HCT116 (cell line): ENCODE results near the gene RNGTT. TPM values are rescaled to one million over a fixed set of nuclear protein-coding genes. Genes with fewer than 3 reads are reported as not detected.
"Not testable (repeated sequence)": the region's sequence is repeated elsewhere in the genome, so short reads cannot be mapped to it uniquely, and the experiment has no call there.

Experiments used
- ATAC-seq: fragments of 200-7000 bp; cut with Tn5 transposase; 2 replicates; pipeline ENCODE4 v1.9.1; 2020; ENCODE audit warnings: mild to moderate bottlenecking, moderate library complexity
- BruUV-seq: library from RNA; stranded (reverse); fragments of 400-500 nt; replicated peaks from 2 replicates; lab custom pipeline; 2021; lab: Mats Ljungman, UMichigan
- CTCF ChIA-PET: fragments of 300-600 bp; sonication (Branson Sonifier 250); formaldehyde crosslinking; loops from one replicate; lab custom pipeline; 2021; ENCODE audit warnings: antibody characterized with exemption; lab: Charles Lee
- POLR2A ChIA-PET: fragments of 300-600, 350-600 bp; sonication (Branson Sonifier 250); formaldehyde crosslinking; loops from one replicate; lab custom pipeline; 2021; ENCODE audit warnings: antibody characterized with exemption; lab: Charles Lee
- RAD21 ChIA-PET, 2 experiments: fragments of 300-600 bp; sonication (Branson Sonifier 250); formaldehyde crosslinking; loops; one replicate each; lab custom pipeline; 2023; ENCODE audit warnings: low total read pairs in 2 of 2; ENCODE audit not compliant: uncharacterized antibody in 2 of 2, unreplicated experiment in 2 of 2, low non-redundant PET in 1 of 2; lab: Charles Lee
- DNase-seq: peaks from one replicate; pipeline ENCODE4 v3.0.0-alpha.2; 2010; ENCODE audit warnings: low read depth, low spot score
- H2AFZ ChIP-seq: fragments of 200-600 bp; shearing (Covaris generic), sonication (generic); 2 replicates; pipeline ENCODE4 v1.6.1; 2017; ENCODE audit warnings: low read depth, mixed run types, mixed read lengths, antibody characterized with exemption, low read length; ENCODE audit not compliant: poor library complexity, severe bottlenecking
- H3K27ac ChIP-seq: 2 replicates; pipeline ENCODE4 v1.5.1; 2012; ENCODE audit warnings: low read depth, low read length
- H3K27me3 ChIP-seq: fragments of 200-600 bp; sonication (generic); 2 replicates; pipeline ENCODE4 v1.6.1; 2016; ENCODE audit warnings: mixed run types, low read length, mixed read lengths; ENCODE audit not compliant: insufficient read depth
- H3K36me3 ChIP-seq, 2 experiments: fragments of 200-500 bp in 1 of 2; fragments of 200-600 bp in 1 of 2; sonication (Bioruptor generic) in 1 of 2; sonication (generic) in 1 of 2; 2 replicates each; pipeline versions ENCODE4 v1.5.1 to v1.6.1; 2014 to 2016; ENCODE audit warnings: low read length in 2 of 2, inconsistent platforms in 1 of 2, mixed read lengths in 1 of 2, mixed run types in 1 of 2; ENCODE audit not compliant: insufficient read depth in 2 of 2, control insufficient read depth in 1 of 2
- H3K4me1 ChIP-seq, 2 experiments: fragments of 200-600 bp in 1 of 2; sonication (generic) in 1 of 2; 2 replicates each; pipeline versions ENCODE4 v1.5.1 to v1.6.1; 2012 to 2017; ENCODE audit warnings: low read length in 2 of 2, inconsistent platforms in 1 of 2, mild to moderate bottlenecking in 1 of 2, mixed read lengths in 1 of 2, mixed run types in 1 of 2, moderate library complexity in 1 of 2; ENCODE audit not compliant: insufficient read depth in 2 of 2, control insufficient read depth in 1 of 2
- H3K4me2 ChIP-seq: fragments of 200-600 bp; sonication (generic); 2 replicates; pipeline ENCODE4 v1.6.1; 2017; ENCODE audit warnings: mixed run types, low read length, mixed read lengths
- H3K4me3 ChIP-seq, 2 experiments: fragments of 200-600 bp in 1 of 2; sonication (generic) in 1 of 2; replicated peaks in 1 of 2; 2 replicates each; pipeline ENCODE4 v1.5.1; 2011 to 2016; ENCODE audit warnings: low read length in 2 of 2, control low read depth in 1 of 2, low read depth in 1 of 2, mild to moderate bottlenecking in 1 of 2, mixed read lengths in 1 of 2, mixed run types in 1 of 2
- H3K79me2 ChIP-seq: fragments of 200-600 bp; sonication (generic); 2 replicates; pipeline ENCODE4 v1.6.1; 2017; ENCODE audit warnings: mild to moderate bottlenecking, mixed run types, low read length, moderate library complexity, mixed read lengths; ENCODE audit not compliant: insufficient read depth
- H3K9ac ChIP-seq: fragments of 200-600 bp; sonication (generic); 2 replicates; pipeline ENCODE4 v1.6.1; 2016; ENCODE audit warnings: low read length, mixed read lengths
- H3K9me2 ChIP-seq: fragments of 200-600 bp; sonication (generic), shearing (Covaris generic); 2 replicates; pipeline ENCODE4 v1.6.1; 2017; ENCODE audit warnings: mixed run types, mild to moderate bottlenecking, moderate library complexity; ENCODE audit not compliant: insufficient read depth
- H3K9me3 ChIP-seq, 2 experiments: fragments of 200-500 bp in 1 of 2; fragments of 200-600 bp in 1 of 2; sonication (Bioruptor generic) in 1 of 2; sonication (generic) in 1 of 2; 2 replicates each; pipeline ENCODE4 v1.6.1; 2014 to 2017; ENCODE audit warnings: low read length in 2 of 2, mixed read lengths in 2 of 2, inconsistent platforms in 1 of 2, low read depth in 1 of 2, mild to moderate bottlenecking in 1 of 2, mixed run types in 1 of 2, moderate library complexity in 1 of 2; ENCODE audit not compliant: control insufficient read depth in 1 of 2, insufficient read depth in 1 of 2
- H4K20me1 ChIP-seq: fragments of 200-600 bp; sonication (generic), shearing (Covaris generic); 2 replicates; pipeline ENCODE4 v1.6.1; 2017; ENCODE audit warnings: mixed run types, mild to moderate bottlenecking, moderate library complexity; ENCODE audit not compliant: insufficient read depth
- FOSL1 ChIP-seq: IDR thresholded peaks from 2 replicates; pipeline ENCODE4 v1.6.1; 2012; ENCODE audit warnings: low read depth
- JUND ChIP-seq: IDR thresholded peaks from 2 replicates; pipeline ENCODE4 v1.6.1; 2012
- RAD21 ChIP-seq: IDR thresholded peaks from 2 replicates; pipeline ENCODE4 v1.6.1; 2012; ENCODE audit warnings: low read depth, mild to moderate bottlenecking
- SP1 ChIP-seq: IDR thresholded peaks from 2 replicates; pipeline ENCODE4 v1.6.1; 2012; ENCODE audit warnings: low read depth
- SRF ChIP-seq: IDR thresholded peaks from 2 replicates; pipeline ENCODE4 v1.6.1; 2012; ENCODE audit warnings: low read depth
- intact Hi-C: fragments of 100-400 bp; cut with micrococcal nuclease; formaldehyde crosslinking; loops from 2 replicates; pipeline ENCODE4 v1.10.0; 2022
- total RNA-seq: library from RNA; stranded (reverse); gene quantifications from one replicate; pipeline ENCODE4 v1.2.1, GENCODE V29; 2021; ENCODE audit not compliant: unreplicated experiment
- TF ChIP-seq, protein P1 (sequence below): IDR thresholded peaks from 2 replicates; pipeline ENCODE4 v1.6.1; 2012
- TF ChIP-seq, protein P2 (sequence below): IDR thresholded peaks from 2 replicates; pipeline ENCODE4 v1.6.1; 2011; ENCODE audit warnings: mild to moderate bottlenecking, low read length, moderate library complexity; ENCODE audit not compliant: insufficient replicate concordance; ENCODE audit errors: extremely low read depth
- TF ChIP-seq, protein P3 (sequence below): IDR thresholded peaks from 2 replicates; pipeline ENCODE4 v1.6.1; 2012

Gene RNGTT
- total RNA-seq, 1 experiment from 2014 or later, result 23.0 TPM

DNA sequence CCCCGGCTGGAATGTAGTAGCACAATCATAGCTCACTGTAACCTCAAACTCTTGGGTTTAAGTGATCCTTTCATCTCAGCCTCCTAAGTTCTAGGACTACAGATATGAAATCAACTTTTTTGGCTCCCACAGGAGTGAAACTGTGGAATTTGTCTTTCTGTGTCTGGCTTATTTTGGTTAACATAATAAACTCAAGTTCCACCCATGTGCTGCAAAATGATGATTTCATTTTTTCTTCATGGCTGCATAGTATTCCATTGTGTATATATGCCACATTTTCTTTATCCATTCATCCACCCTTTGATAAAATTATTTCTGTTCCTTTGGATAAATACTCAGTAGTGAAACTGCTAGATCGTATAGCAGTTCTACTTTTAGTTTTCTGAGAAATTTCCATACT, 29.9 kb downstream of the RNGTT start:
- H3K36me3 ChIP-seq, result peaks cover 5 to 7% of the 10 kb centered on the region in 2 experiments
- H3K4me2 ChIP-seq, result no peak overlapping the region
- TF ChIP-seq FOSL1 (no peak), SP1 (no peak), JUND (no peak), SRF (no peak), RAD21 (no peak)
- TF ChIP-seq, protein P1, sequence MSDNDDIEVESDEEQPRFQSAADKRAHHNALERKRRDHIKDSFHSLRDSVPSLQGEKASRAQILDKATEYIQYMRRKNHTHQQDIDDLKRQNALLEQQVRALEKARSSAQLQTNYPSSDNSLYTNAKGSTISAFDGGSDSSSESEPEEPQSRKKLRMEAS, result no peak
- TF ChIP-seq, protein P2, sequence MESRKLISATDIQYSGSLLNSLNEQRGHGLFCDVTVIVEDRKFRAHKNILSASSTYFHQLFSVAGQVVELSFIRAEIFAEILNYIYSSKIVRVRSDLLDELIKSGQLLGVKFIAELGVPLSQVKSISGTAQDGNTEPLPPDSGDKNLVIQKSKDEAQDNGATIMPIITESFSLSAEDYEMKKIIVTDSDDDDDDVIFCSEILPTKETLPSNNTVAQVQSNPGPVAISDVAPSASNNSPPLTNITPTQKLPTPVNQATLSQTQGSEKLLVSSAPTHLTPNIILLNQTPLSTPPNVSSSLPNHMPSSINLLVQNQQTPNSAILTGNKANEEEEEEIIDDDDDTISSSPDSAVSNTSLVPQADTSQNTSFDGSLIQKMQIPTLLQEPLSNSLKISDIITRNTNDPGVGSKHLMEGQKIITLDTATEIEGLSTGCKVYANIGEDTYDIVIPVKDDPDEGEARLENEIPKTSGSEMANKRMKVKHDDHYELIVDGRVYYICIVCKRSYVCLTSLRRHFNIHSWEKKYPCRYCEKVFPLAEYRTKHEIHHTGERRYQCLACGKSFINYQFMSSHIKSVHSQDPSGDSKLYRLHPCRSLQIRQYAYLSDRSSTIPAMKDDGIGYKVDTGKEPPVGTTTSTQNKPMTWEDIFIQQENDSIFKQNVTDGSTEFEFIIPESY, result no peak
- TF ChIP-seq, protein P3, sequence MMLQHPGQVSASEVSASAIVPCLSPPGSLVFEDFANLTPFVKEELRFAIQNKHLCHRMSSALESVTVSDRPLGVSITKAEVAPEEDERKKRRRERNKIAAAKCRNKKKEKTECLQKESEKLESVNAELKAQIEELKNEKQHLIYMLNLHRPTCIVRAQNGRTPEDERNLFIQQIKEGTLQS, result no peak
- no peak for DNase-seq
- ChIA-PET RAD21 (no interaction called here), POLR2A (no interaction called here), CTCF (no interaction called here)
- intact Hi-C loops, result no loop called here
- no peaks in the 10 kb centered on the region for H3K9me2 ChIP-seq
- H3K79me2 ChIP-seq, result peaks cover 5% of the 10 kb centered on the region; the same call in 1 of the 2 replicates
- BruUV-seq, result no TSS peak
- H3K4me3 ChIP-seq, result no peak overlapping the region
- H4K20me1 ChIP-seq, result no peaks in the 10 kb centered on the region
- no peak overlapping the region for H3K27ac ChIP-seq
- no peak for ATAC-seq
- no peaks in the 10 kb centered on the region for H3K4me1 ChIP-seq
- H2AFZ ChIP-seq, result no peak overlapping the region
- H3K9ac ChIP-seq, result no peak overlapping the region
- no peaks in the 10 kb centered on the region for H3K27me3 ChIP-seq
- no peaks in the 10 kb centered on the region for H3K9me3 ChIP-seq

DNA sequence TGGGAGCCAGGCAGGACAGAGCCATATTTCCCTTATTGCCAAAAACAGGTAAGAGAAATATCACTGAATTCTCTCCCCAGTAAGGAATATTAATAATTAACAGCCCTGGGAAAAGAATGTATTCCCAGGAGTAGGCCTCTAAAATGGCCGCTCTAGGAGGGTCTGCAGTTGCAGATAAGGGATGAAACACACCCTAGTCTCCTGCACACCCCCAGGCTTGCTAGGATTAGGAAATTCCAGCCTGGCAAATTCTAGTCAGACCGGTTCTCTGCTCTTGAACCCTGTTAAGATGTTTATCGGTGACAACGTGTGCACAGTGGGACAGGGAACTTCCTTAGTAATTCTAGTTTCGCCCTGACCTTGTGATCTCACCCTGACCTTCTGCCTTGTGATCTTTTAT, 31.4 kb downstream of the RNGTT start:
- DNase-seq, H2AFZ ChIP-seq, H3K79me2 ChIP-seq, H3K27ac ChIP-seq, H3K9me2 ChIP-seq, H3K36me3 ChIP-seq, POLR2A ChIA-PET, H3K4me3 ChIP-seq, intact Hi-C loops, H3K4me2 ChIP-seq, H3K4me1 ChIP-seq, RAD21 ChIA-PET, BruUV-seq, ATAC-seq, H3K9ac ChIP-seq, CTCF ChIA-PET, H3K9me3 ChIP-seq, H3K27me3 ChIP-seq, H4K20me1 ChIP-seq: not testable (repeated sequence)
